HCEC 1CT (cell line): Measurements from ENCODE around the gene DCTN4.
"Not testable (repeated sequence)": the region's sequence is repeated elsewhere in the genome, so short reads cannot be mapped to it uniquely, and the experiment has no call there.

Source experiments
- DNase-seq: peaks from one replicate; pipeline ENCODE4 v3.0.0-alpha.2; 2017

The DCTN4 gene

GRCh38 chr5:150758531-150759333 is at the start of gene DCTN4:
Gene DCTN4, minus strand, starts transcription at chr5:150759017. Its CDS starts 24 bp downstream, at chr5:150758993.
- peak; percentile 100 for DNase-seq

- DNase-seq, result no peak
Observed at GRCh38 chr5:150804388-150804787, 45.6 kb upstream of the DCTN4 start.

DNA sequence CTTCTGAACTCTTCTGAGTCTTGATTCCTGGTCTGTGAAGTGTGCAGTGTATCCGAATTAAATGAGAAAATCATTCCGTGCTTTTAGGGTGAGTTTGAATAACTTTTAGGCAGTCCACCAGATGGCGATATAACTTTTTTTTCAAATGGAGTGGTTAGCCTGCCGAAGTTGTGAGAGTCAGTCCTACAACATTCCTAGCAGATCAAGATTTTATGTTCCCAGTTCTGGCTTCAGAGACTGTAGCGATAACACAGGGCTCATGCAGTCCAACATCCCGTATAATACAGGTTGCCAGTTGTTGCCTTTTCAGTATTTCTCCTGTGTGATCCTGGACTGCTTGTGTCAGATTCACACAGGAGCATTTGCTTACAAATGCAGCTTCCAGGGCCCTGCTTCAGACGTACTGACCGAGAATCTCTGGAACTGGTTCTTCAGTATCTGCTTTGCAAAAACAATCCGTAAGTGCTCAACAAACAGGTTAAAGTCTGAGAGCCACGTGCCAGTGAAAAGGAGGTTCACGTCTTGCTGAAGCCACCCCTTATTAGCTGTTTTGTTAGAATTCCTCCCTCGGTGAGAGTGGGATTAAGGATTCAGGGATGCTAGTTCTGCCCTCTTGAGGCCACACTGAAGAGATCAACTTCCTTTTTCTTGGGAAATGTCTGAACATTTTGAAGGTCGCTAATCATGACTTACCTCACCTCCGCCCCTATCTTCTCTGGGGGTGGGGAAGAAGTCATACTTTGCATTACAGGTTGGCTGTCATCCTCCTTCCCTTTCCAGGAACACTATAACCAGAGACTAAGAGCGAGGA is 42.5 kb upstream of the DCTN4 start:
- DNase-seq, result peak; percentile 76

DNA sequence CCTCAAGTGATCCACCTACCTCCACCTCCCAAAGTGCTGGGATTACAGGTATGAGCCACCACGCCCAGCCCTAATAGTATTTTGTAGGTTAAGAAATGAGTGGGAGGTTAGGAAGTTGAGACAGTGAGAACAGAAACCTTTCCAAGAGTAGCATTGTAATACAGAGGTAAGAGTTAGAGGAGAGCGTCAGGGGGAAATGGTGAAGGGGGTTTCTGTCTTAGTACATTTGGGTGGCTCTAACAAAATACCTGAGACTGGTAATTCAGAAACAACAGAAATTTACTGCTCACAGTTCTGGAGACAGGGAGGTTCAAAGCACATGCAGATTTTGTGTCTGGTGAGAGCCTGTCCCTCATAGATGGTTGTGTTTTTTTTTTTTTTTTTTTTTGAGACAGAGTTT is 38.6 kb upstream of the DCTN4 start:
- no peak for DNase-seq

DNA sequence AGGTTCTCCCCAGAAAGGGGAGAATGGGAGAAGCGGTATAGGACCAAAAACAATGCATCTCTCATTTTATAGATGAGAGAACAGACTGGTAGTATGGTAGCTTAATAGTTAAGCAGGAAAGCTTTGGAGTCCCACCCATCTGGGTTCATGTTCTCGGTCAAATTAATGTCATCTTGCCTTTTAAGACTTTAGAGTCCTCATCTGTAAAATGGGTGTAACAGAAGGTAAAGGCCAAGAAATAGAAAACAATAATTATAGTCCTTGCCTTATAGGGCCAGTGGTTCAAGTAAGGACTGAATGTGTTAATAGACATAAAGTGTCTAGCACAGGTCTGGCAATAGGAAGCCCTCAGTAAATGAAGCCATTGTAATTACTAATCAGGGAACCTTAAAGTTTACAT is 36.1 kb upstream of the DCTN4 start:
- no peak for DNase-seq

GRCh38 chr5:150793423-150793888 is 34.6 kb upstream of the DCTN4 start:
- not testable (repeated sequence) for DNase-seq

- DNase-seq, result no peak
Observed at GRCh38 chr5:150791536-150791935, 32.7 kb upstream of the DCTN4 start.

DNA sequence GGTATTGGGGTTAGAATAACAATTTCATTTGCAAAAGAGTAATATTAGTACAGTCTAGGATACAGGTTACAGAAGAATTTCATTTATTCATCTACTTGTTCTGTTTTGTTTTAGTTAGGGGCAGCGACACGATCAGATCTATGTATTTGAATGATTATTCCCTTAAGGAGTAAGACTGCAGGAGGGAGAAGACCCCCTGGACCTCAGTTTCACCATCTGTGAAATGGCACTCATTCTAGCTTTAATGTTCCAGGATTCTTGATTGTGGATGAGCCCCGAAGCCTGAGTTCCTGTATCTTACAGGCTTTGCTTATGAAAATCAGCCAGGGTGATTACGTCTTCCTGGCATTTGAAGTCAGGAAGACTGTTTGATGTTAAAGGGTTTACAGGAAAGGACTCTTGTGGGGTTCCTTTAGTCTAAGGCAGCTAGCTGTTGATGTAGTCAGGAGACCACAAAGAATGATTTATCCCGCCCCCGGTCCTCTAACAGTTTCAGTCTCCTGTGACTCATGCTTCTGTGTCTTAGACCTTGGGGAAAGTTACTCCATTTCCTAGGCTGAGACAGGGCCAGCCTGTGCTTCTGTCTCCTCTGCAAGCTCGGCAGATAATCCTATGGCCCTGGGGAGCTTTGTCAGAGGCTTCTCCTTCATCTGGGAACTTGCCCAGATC is 31.3 kb upstream of the DCTN4 start:
- peak; percentile 99 for DNase-seq

DNA sequence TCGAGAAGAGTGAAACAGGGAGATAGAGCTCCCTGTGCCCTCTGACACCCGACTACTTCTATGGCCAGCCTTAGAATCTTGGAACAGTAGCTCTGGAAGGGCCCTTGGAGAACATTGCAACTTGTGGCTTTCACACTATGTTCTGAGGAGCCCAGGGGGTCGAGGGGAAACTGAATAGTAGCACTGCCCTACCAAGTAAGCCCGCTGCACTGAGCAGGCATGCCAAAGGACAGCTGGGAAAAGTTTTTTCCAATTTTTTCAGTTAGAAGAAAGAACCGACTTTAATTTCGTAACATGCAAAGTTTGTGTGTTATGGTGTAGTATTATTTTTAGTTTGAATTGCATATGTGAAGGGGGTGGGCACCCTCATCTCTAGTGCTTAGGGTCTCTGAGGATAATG is 30.6 kb upstream of the DCTN4 start:
- no peak for DNase-seq

GRCh38 chr5:150788977-150789376 is 30.2 kb upstream of the DCTN4 start:
- no peak for DNase-seq

GRCh38 chr5:150787656-150788055 is 28.8 kb upstream of the DCTN4 start:
- no peak for DNase-seq

- DNase-seq, result no peak
Observed at GRCh38 chr5:150786876-150787275, 28.1 kb upstream of the DCTN4 start.

DNA sequence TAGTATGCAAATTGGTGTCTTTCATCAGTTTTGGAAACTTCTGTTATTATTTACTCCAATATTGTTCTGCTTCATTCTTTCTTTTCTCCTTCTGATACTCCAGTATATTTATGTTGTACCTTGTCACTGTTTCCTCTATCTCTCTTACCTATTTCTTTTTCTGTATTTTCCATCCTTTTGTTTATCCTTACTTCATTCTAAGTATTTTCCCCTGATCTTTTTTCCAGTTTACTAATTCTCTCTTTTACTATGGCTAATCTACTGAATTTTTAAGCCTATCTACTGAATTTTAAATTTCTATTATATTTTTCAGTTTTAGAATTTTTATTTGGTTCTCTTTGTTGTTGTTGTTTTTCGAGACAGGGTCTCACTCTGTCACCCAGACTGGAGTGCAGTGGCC is 27.1 kb upstream of the DCTN4 start:
- no peak for DNase-seq

- peak; percentile 94 for DNase-seq
Observed at GRCh38 chr5:150783422-150783928, 24.7 kb upstream of the DCTN4 start.

GRCh38 chr5:150782850-150783249 is 24.0 kb upstream of the DCTN4 start:
- no peak for DNase-seq

DNA sequence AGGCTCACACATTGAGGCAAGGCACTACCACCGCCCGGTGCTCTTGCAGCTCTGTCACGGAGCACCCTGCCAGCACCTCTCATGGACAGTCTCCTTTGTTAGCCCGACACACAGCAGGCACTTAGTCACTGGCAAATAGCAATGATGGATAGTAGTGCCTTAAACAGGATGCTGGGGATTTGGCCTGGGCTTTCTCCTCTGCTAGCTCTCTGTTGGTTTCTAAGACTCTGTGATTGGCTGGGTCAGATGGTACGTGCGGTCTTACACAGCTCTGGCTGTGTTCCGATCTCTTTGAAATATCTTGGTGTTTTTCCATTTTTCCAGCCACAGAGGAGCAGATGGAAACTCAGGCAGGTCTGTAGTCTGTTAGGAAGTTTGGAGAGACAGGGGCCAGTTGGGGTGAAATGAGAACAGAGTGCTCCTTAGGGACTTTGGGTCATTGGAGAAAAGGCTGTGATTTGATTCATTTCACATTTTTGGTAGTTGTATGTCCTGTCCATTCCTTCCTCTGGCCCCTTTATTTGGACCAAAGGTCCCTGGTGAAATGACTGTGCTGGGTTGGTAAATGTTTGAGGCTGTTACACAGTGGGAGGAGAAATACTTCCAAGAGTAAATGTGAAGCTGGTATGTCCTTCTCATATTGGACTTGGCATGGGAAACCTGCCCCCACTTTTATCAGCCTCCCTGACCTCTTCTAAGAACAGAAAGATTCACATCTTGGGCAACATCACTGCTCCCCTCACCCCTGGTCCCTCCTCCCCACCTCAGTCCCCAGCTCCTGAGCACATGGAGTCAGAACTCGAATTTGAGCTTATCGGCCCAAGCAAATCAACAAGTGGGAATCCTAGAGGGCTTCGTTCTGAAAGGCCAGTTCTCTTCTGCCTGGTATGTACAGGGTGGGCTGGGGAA is 23.1 kb upstream of the DCTN4 start:
- peak; percentile 99 for DNase-seq

DNA sequence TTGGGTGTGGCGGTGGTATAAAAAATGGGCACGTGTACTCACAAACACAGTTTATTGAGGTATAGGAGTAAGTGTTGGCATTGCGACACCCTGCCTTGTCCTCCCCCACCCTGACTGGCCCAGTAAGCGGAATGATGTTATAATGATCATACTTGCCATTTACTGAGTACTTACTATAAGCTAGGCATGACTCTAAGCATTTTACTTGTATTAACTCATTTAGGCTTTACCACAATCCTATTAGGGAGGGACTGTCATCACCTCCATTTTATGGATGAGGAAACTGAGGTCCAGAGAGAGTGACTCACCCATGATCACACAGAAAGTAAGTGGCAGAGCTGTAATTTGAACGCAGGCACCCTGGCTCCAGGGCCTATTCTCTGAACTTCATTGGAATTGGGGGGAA is 22.0 kb upstream of the DCTN4 start:
- DNase-seq, result peak; percentile 93

- peak; percentile 91 for DNase-seq
Observed at GRCh38 chr5:150780187-150780692, 21.4 kb upstream of the DCTN4 start.

DNA sequence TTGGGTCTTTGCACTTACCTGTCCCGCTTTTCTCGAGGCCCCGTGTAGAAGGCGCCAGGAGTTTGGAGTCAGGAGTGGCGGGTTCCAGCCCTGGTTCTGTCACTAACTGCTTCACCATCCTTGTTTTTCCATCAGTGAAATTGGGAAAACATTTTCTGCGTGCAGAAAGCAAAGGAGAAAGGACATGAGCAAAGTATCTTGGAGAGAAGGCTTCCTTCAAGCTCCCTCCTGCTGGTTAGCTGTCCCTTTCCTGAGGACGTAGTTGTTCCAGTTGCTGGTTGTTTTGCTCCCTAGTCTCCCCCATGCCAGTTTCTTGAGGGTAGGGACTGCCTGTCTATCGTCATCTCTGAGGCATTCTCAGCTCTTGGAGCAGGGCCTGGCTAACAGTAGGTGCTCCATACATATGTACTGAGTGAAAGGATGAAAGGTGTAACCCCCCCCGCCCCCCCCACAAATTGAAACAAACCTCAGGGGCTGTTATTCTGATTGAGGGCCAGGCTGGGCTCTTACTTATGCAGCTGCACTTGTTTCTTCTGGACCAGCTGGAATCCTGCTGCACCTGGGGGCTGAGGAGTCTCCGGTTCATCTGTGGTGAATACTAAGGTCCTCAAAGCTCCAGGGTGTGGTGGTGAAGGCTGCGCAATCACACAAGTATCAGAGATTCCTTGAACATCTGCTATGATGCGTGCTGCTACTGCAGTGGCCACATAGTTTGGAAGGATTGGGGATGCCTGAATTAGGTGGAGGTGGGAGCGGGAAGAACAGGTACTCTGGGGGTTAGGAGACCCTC is 20.8 kb upstream of the DCTN4 start:
- DNase-seq, result peak; percentile 69

GRCh38 chr5:150778517-150779396 is 19.9 kb upstream of the DCTN4 start, which contains the start of gene SMIM3:
Gene SMIM3, plus strand, starts transcription at chr5:150778757. Its CDS starts 16,684 bp downstream, at chr5:150795441.
- peak; percentile 85 for DNase-seq
